H4 (cell line): ENCODE results near the gene TTC32. TPM values are rescaled to one million over a fixed set of nuclear protein-coding genes. Genes with fewer than 3 reads are reported as not detected.

ENCODE experiments used
- DNase-seq: peaks from one replicate; pipeline ENCODE4 v3.0.0-alpha.2; 2015; ENCODE audit warnings: low spot score
- total RNA-seq: library from RNA; depleted of rRNA; stranded (reverse); fragments of >200 nt; shearing (Covaris generic); gene quantifications from 2 replicates; pipeline ENCODE4 v1.2.3, GENCODE V29; 2014; rRNA removed

Gene TTC32
- total RNA-seq, 1 experiment from 2014 or later, result 3.5 TPM

- no peak for DNase-seq
Observed at GRCh38 chr2:19854596-19855541, 46.9 kb downstream of the TTC32 start.

GRCh38 chr2:19851116-19851695, 50.6 kb downstream of the TTC32 start:
- no peak for DNase-seq

GRCh38 chr2:19850056-19851050, 51.4 kb downstream of the TTC32 start:
- DNase-seq, result no peak

GRCh38 chr2:19848952-19849351, 52.8 kb downstream of the TTC32 start:
- no peak for DNase-seq

GRCh38 chr2:19848029-19848750, 53.6 kb downstream of the TTC32 start:
- no peak for DNase-seq

- DNase-seq, result no peak
Observed at GRCh38 chr2:19847486-19847885, 54.3 kb downstream of the TTC32 start.

Other genes with a start within 250 kb of the TTC32 start
- 4.1 and 4.5 TPM in 2 replicates for gene WDR35, start 88.1 kb upstream of the TTC32 start, total RNA-seq
- gene MATN3, start 110.7 kb upstream of the TTC32 start, total RNA-seq, result 0.14 and 0.46 TPM in 2 replicates
- 104 and 119 TPM in 2 replicates for gene LAPTM4A, start 149.6 kb upstream of the TTC32 start, total RNA-seq